ENCODE results near the gene FBXL4.

- TF ChIP-seq CTCF (IDR thresholded peaks at IDR 0.05 in 4 of 5, conservative IDR thresholded peaks at IDR 0.05 in 1 of 5) (no peak), POLR2A (IDR thresholded peaks at IDR 0.05) (no peak)
Observed at GRCh38 chr6:98847416-98847778, 100.3 kb downstream of the FBXL4 start.

Data from gastrocnemius medialis (tissue), 4 donors.